GM12892 (cell line): Measurements from ENCODE around the gene CCT2.

Experiments used
- POLR2A ChIP-seq: IDR thresholded peaks from 2 replicates; pipeline ENCODE4 v1.6.1; 2011; ENCODE audit warnings: low read depth, low read length, control low read depth
- TAF1 ChIP-seq: IDR thresholded peaks from 2 replicates; pipeline ENCODE4 v1.6.1; 2011; ENCODE audit warnings: low read depth, mild to moderate bottlenecking, control low read depth, low read length, borderline replicate concordance

DNA sequence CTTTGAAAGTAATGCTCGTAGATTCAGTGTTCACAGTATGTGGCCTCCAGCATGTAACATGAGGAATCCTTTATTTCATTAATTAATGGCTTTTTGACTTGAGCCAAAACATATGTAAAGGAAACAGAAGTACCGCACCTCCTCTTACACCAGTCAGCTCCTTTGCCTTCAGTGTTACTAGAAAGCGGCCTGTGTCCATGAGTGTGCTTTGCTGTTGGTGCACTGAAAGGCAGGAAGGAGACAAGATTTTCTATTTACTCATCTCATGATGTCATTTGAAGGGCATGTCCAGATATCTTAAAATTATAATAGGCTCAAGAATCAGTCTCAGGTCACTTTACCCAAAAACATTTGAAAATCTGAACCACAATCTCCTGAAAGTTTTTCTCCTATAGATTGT lies 9.9 kb upstream of the CCT2 start:
- no peak for TF ChIP-seq POLR2A
- TF ChIP-seq TAF1, result no peak
